ENCODE measurements around the gene EEF1G.

Gene EEF1G

GRCh38 chr11:62608776-62609175 lies 35.1 kb upstream of the EEF1G start:
- no peak overlapping the region for H3K4me3 ChIP-seq (ENCODE audit: control insufficient read depth, low read depth, low read length)
- DNase-seq (ENCODE audit: low read depth), result no peak
- no peak for TF ChIP-seq CTCF (conservative IDR thresholded peaks at IDR 0.05; ENCODE audit: control insufficient read depth, insufficient read depth, low read depth, low read length)

GRCh38 chr11:62607714-62608113 lies 34.0 kb upstream of the EEF1G start:
- DNase-seq (ENCODE audit: low read depth), result no peak
- H3K4me3 ChIP-seq (ENCODE audit: control insufficient read depth, low read depth, low read length), result no peak overlapping the region
- TF ChIP-seq CTCF (conservative IDR thresholded peaks at IDR 0.05; ENCODE audit: control insufficient read depth, insufficient read depth, low read depth, low read length), result no peak

GRCh38 chr11:62605902-62606301 lies 32.2 kb upstream of the EEF1G start:
- no peak overlapping the region for H3K4me3 ChIP-seq (ENCODE audit: control insufficient read depth, low read depth, low read length)
- TF ChIP-seq CTCF (conservative IDR thresholded peaks at IDR 0.05; ENCODE audit: control insufficient read depth, insufficient read depth, low read depth, low read length), result no peak
- DNase-seq (ENCODE audit: low read depth), result no peak

GRCh38 chr11:62605467-62605866 lies 31.8 kb upstream of the EEF1G start:
- no peak for DNase-seq (ENCODE audit: low read depth)
- no peak for TF ChIP-seq CTCF (conservative IDR thresholded peaks at IDR 0.05; ENCODE audit: control insufficient read depth, insufficient read depth, low read depth, low read length)
- no peak overlapping the region for H3K4me3 ChIP-seq (ENCODE audit: control insufficient read depth, low read depth, low read length)

GRCh38 chr11:62604460-62605120 lies 30.9 kb upstream of the EEF1G start:
- TF ChIP-seq CTCF (conservative IDR thresholded peaks at IDR 0.05; ENCODE audit: control insufficient read depth, insufficient read depth, low read depth, low read length), result no peak
- no peak for DNase-seq (ENCODE audit: low read depth)

GRCh38 chr11:62603776-62604299 lies 30.1 kb upstream of the EEF1G start:
- no peak for TF ChIP-seq CTCF (conservative IDR thresholded peaks at IDR 0.05; ENCODE audit: control insufficient read depth, insufficient read depth, low read depth, low read length)
- no peak for DNase-seq (ENCODE audit: low read depth)
- H3K4me3 ChIP-seq (ENCODE audit: control insufficient read depth, low read depth, low read length), result no peak overlapping the region

More at GRCh38 chr11:62604460-62605120, 30.9 kb upstream of the EEF1G start:
- no peak overlapping the region for H3K4me3 ChIP-seq (ENCODE audit: control insufficient read depth, low read depth, low read length)
